VCaP (cell line): ENCODE measurements around the gene OR51A2.
"Not testable (repeated sequence)": the region's sequence is repeated elsewhere in the genome, so short reads cannot be mapped to it uniquely, and the experiment has no call there.

ENCODE experiments used
- H3K27ac ChIP-seq: fragments of 450-650 bp; 2 replicates; pipeline ENCODE4 v1.5.1; 2017
- CTCF ChIP-seq: fragments of 450-650 bp; conservative IDR thresholded peaks from 2 replicates; pipeline ENCODE4 v1.5.1; 2017; ENCODE audit warnings: mild to moderate bottlenecking, moderate library complexity

OR51A2 gene

GRCh38 chr11:4955613-4956012, at the start of gene OR51A2:
TSS of gene OR51A2 (minus strand) at chr11:4955713. CDS start at chr11:4955713, 0 bp downstream.
- H3K27ac ChIP-seq = not testable (repeated sequence)

- no peak overlapping the region for H3K27ac ChIP-seq
- peak; percentile 85 for TF ChIP-seq CTCF
Measured at GRCh38 chr11:5004424-5005274, 49.1 kb upstream of the OR51A2 start.

- no peak within 1 kb of the TSS for H3K27ac ChIP-seq
- TF ChIP-seq CTCF = no peak
Measured at GRCh38 chr11:4994551-4994950, 39.0 kb upstream of the OR51A2 start, which contains the start of gene OR51L1. TSS of gene OR51L1 (plus strand) at chr11:4994851. CDS start at chr11:4998983, 4,132 bp downstream.

- TF ChIP-seq CTCF = peak; percentile 57
- no peak overlapping the region for H3K27ac ChIP-seq
Measured at GRCh38 chr11:4991060-4991459, 35.5 kb upstream of the OR51A2 start.

GRCh38 chr11:4983841-4984240, 28.3 kb upstream of the OR51A2 start:
- no peak for TF ChIP-seq CTCF
- no peak overlapping the region for H3K27ac ChIP-seq

- TF ChIP-seq CTCF = no peak
- H3K27ac ChIP-seq = no peak overlapping the region
Measured at GRCh38 chr11:4982678-4983077, 27.2 kb upstream of the OR51A2 start.

GRCh38 chr11:4979036-4979435, 23.5 kb upstream of the OR51A2 start:
- TF ChIP-seq CTCF = no peak

GRCh38 chr11:4975436-4975835, 19.9 kb upstream of the OR51A2 start:
- H3K27ac ChIP-seq = no peak overlapping the region
- no peak for TF ChIP-seq CTCF

More at GRCh38 chr11:4979036-4979435, 23.5 kb upstream of the OR51A2 start:
- no peak overlapping the region for H3K27ac ChIP-seq
